AG04449 (cell line): ENCODE measurements around the gene SEPTIN1.

Experiments
- CTCF ChIA-PET: fragments of 350-600 bp; formaldehyde crosslinking; extraction: SDS; loops from one replicate; lab custom pipeline; 2021; ENCODE audit warnings: antibody characterized with exemption; lab: Yijun Ruan, JAX
- POLR2A ChIA-PET: fragments of 400-600, 350-600 bp; formaldehyde crosslinking; extraction: SDS; loops from one replicate; lab custom pipeline; 2020; ENCODE audit warnings: antibody characterized with exemption, inconsistent platforms; lab: Yijun Ruan, JAX
- DNase-seq: peaks from one replicate; pipeline ENCODE4 v3.0.0-alpha.2; 2010; ENCODE audit warnings: low read depth, low spot score
- H3K4me3 ChIP-seq: 2 replicates; pipeline ENCODE4 v1.5.1; 2011; ENCODE audit warnings: low read depth, mild to moderate bottlenecking, control low read depth, low read length
- CTCF ChIP-seq: IDR thresholded peaks from one replicate; pipeline ENCODE4 v1.5.1; 2011; ENCODE audit warnings: mild to moderate bottlenecking, moderate library complexity, low read length, control low read depth, inconsistent platforms; ENCODE audit not compliant: insufficient read depth; ENCODE audit errors: missing control alignments

Gene SEPTIN1

GRCh38 chr16:30421010-30421409, 38.6 kb upstream of the SEPTIN1 start:
- ChIA-PET CTCF (interaction anchor here (2.7 to 11.2 kb wide), 2 partner anchors 9 to 13 kb away, joined by 14 to 94 read pairs; partner anchors contain the start of genes DCTPP1 and ZNF771), POLR2A (interaction anchor here (0.8 kb wide), 1 partner anchor 11 kb away, joined by 5 read pairs; no protein-coding TSS in a partner anchor)
- DNase-seq, result no peak
- H3K4me3 ChIP-seq, result no peak overlapping the region
- no peak for TF ChIP-seq CTCF

DNA sequence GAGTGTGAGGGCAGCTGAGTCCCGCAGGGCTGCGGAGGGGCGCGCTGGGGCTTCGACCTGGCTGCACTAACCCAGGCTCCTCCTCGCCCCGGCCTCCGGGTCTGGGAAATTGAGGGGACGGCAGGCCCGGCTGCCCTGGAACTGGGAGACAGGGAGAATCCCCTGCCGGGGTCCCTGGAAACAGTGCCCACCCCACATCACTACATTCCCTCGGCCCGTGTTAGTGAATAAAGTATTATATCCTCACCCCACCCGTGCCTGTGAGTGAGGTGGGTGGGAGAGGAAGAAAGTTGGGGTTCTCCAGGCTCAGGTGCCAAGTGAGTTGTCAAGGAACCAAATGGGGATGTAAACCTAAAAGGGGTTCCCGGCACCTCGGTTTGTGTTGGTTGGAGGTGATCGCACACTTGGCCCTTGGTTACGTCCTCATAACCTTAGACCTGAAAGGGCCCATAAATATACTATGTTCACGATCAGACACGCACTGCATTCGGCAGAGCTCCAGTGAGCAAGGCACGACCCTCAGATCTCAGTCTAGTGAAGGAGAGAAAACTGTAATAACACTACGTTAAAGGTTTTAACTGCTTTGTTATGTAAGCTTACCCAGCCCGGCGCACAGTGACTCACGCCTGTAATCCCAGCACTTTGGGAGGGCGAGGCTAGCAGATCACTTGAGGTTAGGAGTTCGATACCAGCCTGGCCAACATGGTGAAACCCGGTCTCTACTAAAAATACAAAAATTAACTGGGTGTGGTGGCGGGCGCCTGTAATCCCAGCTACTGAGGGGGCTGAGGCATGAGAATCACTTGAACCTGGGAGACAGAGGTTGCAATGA, 36.2 kb upstream of the SEPTIN1 start:
- peak overlapping the region; percentile 62 for H3K4me3 ChIP-seq
- no peak for DNase-seq
- no peak for TF ChIP-seq CTCF
- CTCF ChIA-PET, result interaction anchor here (0.6 to 11.2 kb wide), 9 partner anchors 8 to 325 kb away, joined by 3 to 94 read pairs (median 5); partner anchors contain the start of genes DCTPP1, ZNF747 and ZNF771
- POLR2A ChIA-PET, result interaction anchor here (1.0 to 1.9 kb wide), 6 partner anchors 9 to 117 kb away, joined by 4 to 8 read pairs (median 5); partner anchors contain the start of genes DCTPP1, ZNF48 and ZNF771

DNA sequence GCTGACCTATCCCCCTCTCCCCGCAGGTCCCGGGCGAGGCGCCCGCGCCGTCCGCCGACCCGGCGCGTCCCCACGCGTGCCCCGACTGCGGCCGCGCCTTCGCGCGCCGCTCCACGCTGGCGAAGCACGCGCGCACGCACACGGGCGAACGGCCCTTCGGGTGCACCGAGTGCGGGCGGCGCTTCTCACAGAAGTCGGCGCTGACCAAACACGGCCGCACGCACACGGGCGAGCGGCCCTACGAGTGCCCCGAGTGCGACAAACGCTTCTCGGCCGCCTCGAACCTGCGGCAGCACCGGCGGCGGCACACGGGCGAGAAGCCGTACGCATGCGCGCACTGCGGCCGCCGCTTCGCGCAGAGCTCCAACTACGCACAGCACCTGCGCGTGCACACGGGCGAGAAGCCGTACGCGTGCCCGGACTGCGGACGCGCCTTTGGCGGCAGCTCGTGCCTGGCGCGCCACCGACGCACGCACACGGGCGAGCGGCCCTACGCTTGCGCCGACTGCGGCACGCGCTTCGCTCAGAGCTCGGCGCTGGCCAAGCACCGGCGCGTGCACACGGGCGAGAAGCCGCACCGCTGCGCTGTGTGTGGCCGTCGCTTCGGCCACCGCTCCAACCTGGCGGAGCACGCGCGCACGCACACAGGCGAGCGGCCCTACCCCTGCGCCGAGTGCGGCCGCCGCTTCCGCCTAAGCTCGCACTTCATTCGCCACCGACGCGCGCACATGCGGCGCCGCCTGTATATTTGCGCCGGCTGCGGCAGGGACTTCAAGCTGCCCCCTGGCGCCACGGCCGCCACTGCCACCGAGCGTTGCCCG, 35.4 kb upstream of the SEPTIN1 start:
- ChIA-PET CTCF (interaction anchor here (0.6 to 11.2 kb wide), 9 partner anchors 9 to 324 kb away, joined by 3 to 94 read pairs (median 5); partner anchors contain the start of genes DCTPP1, ZNF747 and ZNF771), POLR2A (interaction anchor here (1.0 to 1.9 kb wide), 6 partner anchors 8 to 118 kb away, joined by 4 to 8 read pairs (median 5); partner anchors contain the start of genes DCTPP1, ZNF48 and ZNF771)
- peak; percentile 23 for TF ChIP-seq CTCF
- peak overlapping the region; percentile 62 for H3K4me3 ChIP-seq
- DNase-seq, result peak; percentile 33

- POLR2A ChIA-PET, result interaction anchor here (1.0 to 1.9 kb wide), 5 partner anchors 7 to 118 kb away, joined by 4 to 8 read pairs (median 5); partner anchors contain the start of genes ZNF48 and ZNF771
- DNase-seq, result no peak
- no peak for TF ChIP-seq CTCF
- peak overlapping the region; percentile 62 for H3K4me3 ChIP-seq
- CTCF ChIA-PET, result interaction anchor here (0.7 to 11.2 kb wide), 5 partner anchors 9 to 323 kb away, joined by 3 to 94 read pairs (median 6); partner anchors contain the start of genes DCTPP1, ZNF747 and ZNF771
Observed at GRCh38 chr16:30416624-30417528, 34.5 kb upstream of the SEPTIN1 start.

GRCh38 chr16:30416047-30416603, 33.8 kb upstream of the SEPTIN1 start:
- no peak for DNase-seq
- ChIA-PET CTCF (interaction anchor here (5.5 to 11.2 kb wide), 2 partner anchors 8 to 14 kb away, joined by 35 to 94 read pairs; partner anchors contain the start of genes DCTPP1 and ZNF771), POLR2A (interaction anchor here (1.0 to 1.4 kb wide), 2 partner anchors 9 to 10 kb away, joined by 3 to 4 read pairs; no protein-coding TSS in a partner anchor)
- TF ChIP-seq CTCF, result no peak
- no peak overlapping the region for H3K4me3 ChIP-seq
